H9 (cell line): ENCODE data around the gene MISP. TPM values are rescaled to one million over a fixed set of nuclear protein-coding genes. Genes with fewer than 3 reads are reported as not detected.
"Not testable (repeated sequence)": the region's sequence is repeated elsewhere in the genome, so short reads cannot be mapped to it uniquely, and the experiment has no call there.

Source experiments
- DNase-seq: peaks from one replicate; pipeline ENCODE4 v3.0.0-alpha.2; 2017
- H2AFZ ChIP-seq: one replicate; pipeline ENCODE4 v1.6.1; 2013; ENCODE audit warnings: mild to moderate bottlenecking, low read length, control low read depth, moderate library complexity
- H2AK5ac ChIP-seq: 2 replicates; pipeline ENCODE4 v1.6.1; 2013; ENCODE audit warnings: low read length, control low read depth, mixed read lengths; ENCODE audit not compliant: insufficient read length
- H2BK120ac ChIP-seq: one replicate; pipeline ENCODE4 v1.6.1; 2013; ENCODE audit warnings: low read depth, mild to moderate bottlenecking, low read length, control low read depth, inconsistent platforms; ENCODE audit not compliant: poor library complexity, severe bottlenecking
- H2BK12ac ChIP-seq: 2 replicates; pipeline ENCODE4 v1.6.1; 2013; ENCODE audit warnings: low read length, control low read depth, mixed read lengths, low read depth; ENCODE audit not compliant: insufficient read length
- H2BK15ac ChIP-seq: 2 replicates; pipeline ENCODE4 v1.6.1; 2013; ENCODE audit warnings: low read depth, low read length, control low read depth
- H2BK20ac ChIP-seq: one replicate; pipeline ENCODE4 v1.6.1; 2013; ENCODE audit warnings: low read depth, mild to moderate bottlenecking, low read length, control low read depth, inconsistent platforms; ENCODE audit not compliant: poor library complexity, severe bottlenecking
- H2BK5ac ChIP-seq: 2 replicates; pipeline ENCODE4 v1.6.1; 2013; ENCODE audit warnings: low read length, control low read depth, mixed read lengths; ENCODE audit not compliant: insufficient read length
- H3K14ac ChIP-seq: 2 replicates; pipeline ENCODE4 v1.6.1; 2013; ENCODE audit warnings: low read length, control low read depth; ENCODE audit not compliant: insufficient read depth
- H3K18ac ChIP-seq: 2 replicates; pipeline ENCODE4 v1.6.1; 2013; ENCODE audit warnings: low read depth, mild to moderate bottlenecking, mixed read lengths, low read length, control low read depth; ENCODE audit not compliant: insufficient read length
- H3K23ac ChIP-seq: 2 replicates; pipeline ENCODE4 v1.6.1; 2013; ENCODE audit warnings: low read length, control low read depth, mixed read lengths, low read depth; ENCODE audit not compliant: insufficient read length
- H3K23me2 ChIP-seq: 2 replicates; pipeline ENCODE4 v1.6.1; 2013; ENCODE audit warnings: low read depth, mild to moderate bottlenecking, mixed read lengths, low read length, control low read depth; ENCODE audit not compliant: insufficient read length, poor library complexity, severe bottlenecking
- H3K27ac ChIP-seq: 2 replicates; pipeline ENCODE4 v1.5.1; 2013; ENCODE audit warnings: low read length, control low read depth, mixed read lengths, low read depth; ENCODE audit not compliant: insufficient read length
- H3K27me3 ChIP-seq: 2 replicates; pipeline ENCODE4 v1.6.1; 2013; ENCODE audit warnings: low read length, control low read depth, inconsistent platforms; ENCODE audit not compliant: insufficient read depth
- H3K4ac ChIP-seq: 2 replicates; pipeline ENCODE4 v1.6.1; 2013; ENCODE audit warnings: low read depth, mild to moderate bottlenecking, control low read depth, inconsistent platforms, low read length, moderate library complexity
- H3K4me1 ChIP-seq: 2 replicates; pipeline ENCODE4 v1.6.1; 2013; ENCODE audit warnings: low read length, control low read depth, inconsistent platforms; ENCODE audit not compliant: insufficient read depth
- H3K4me2 ChIP-seq: 2 replicates; pipeline ENCODE4 v1.6.1; 2013; ENCODE audit warnings: low read length, control low read depth, mixed read lengths; ENCODE audit not compliant: insufficient read length, insufficient read depth
- H3K56ac ChIP-seq: 2 replicates; pipeline ENCODE4 v1.6.1; 2013; ENCODE audit warnings: low read depth, mild to moderate bottlenecking, mixed read lengths, low read length, control low read depth; ENCODE audit not compliant: insufficient read length
- H3K79me1 ChIP-seq: 2 replicates; pipeline ENCODE4 v1.6.1; 2013; ENCODE audit warnings: low read depth, mild to moderate bottlenecking, moderate library complexity, low read length, control low read depth, inconsistent platforms; ENCODE audit not compliant: insufficient read depth, poor library complexity, severe bottlenecking
- H3K79me2 ChIP-seq: 2 replicates; pipeline ENCODE4 v1.6.1; 2013; ENCODE audit warnings: low read length, control low read depth, inconsistent platforms; ENCODE audit not compliant: insufficient read depth
- H3K9ac ChIP-seq: 2 replicates; pipeline ENCODE4 v1.6.1; 2013; ENCODE audit warnings: low read length, control low read depth, mixed read lengths; ENCODE audit not compliant: insufficient read length; ENCODE audit errors: extremely low read depth
- H3K9me3 ChIP-seq: one replicate; pipeline ENCODE4 v1.6.1; 2013; ENCODE audit warnings: low read depth, low read length, inconsistent platforms; ENCODE audit not compliant: control insufficient read depth
- H3T11ph ChIP-seq: one replicate; pipeline ENCODE4 v1.6.1; 2013; ENCODE audit warnings: mild to moderate bottlenecking, low read length, control low read depth, inconsistent platforms
- H4K20me1 ChIP-seq: one replicate; pipeline ENCODE4 v1.6.1; 2013; ENCODE audit not compliant: control insufficient read depth, insufficient read length, insufficient read depth
- H4K5ac ChIP-seq: 2 replicates; pipeline ENCODE4 v1.6.1; 2013; ENCODE audit warnings: low read depth, mild to moderate bottlenecking, mixed read lengths, low read length, control low read depth; ENCODE audit not compliant: insufficient read length
- H4K8ac ChIP-seq: replicated peaks from 2 replicates; pipeline ENCODE4 v1.6.1; 2013; ENCODE audit warnings: low read length, control low read depth, mixed read lengths, low read depth; ENCODE audit not compliant: insufficient read length
- H4K91ac ChIP-seq: 2 replicates; pipeline ENCODE4 v1.6.1; 2013; ENCODE audit warnings: low read depth, mild to moderate bottlenecking, moderate library complexity, mixed read lengths, low read length, control low read depth; ENCODE audit not compliant: insufficient read length
- H3K27ac Mint-ChIP-seq, 3 experiments: 2 replicates in 2 of 3; 3 replicates in 1 of 3; pipeline ENCODE4 v1.8.0; 2020 to 2021; ENCODE audit warnings: mixed read lengths in 3 of 3, mild to moderate bottlenecking in 1 of 3, moderate library complexity in 1 of 3
- H3K27me3 Mint-ChIP-seq: 2 replicates; pipeline ENCODE4 v1.8.0; 2021; ENCODE audit warnings: low read depth, mild to moderate bottlenecking, moderate library complexity, mixed read lengths
- H3K36me3 Mint-ChIP-seq, 3 experiments: 2 replicates in 2 of 3; 3 replicates in 1 of 3; pipeline ENCODE4 v1.8.0; 2020 to 2021; ENCODE audit warnings: low read depth in 3 of 3, mixed read lengths in 3 of 3; ENCODE audit not compliant: insufficient read depth in 1 of 3
- H3K4me1 Mint-ChIP-seq, 2 experiments: 2 replicates each; pipeline ENCODE4 v1.8.0; 2020; ENCODE audit warnings: mixed read lengths in 2 of 2
- H3K4me3 Mint-ChIP-seq, 2 experiments: 2 replicates in 1 of 2; 3 replicates in 1 of 2; pipeline ENCODE4 v1.8.0; 2020 to 2021; ENCODE audit warnings: mild to moderate bottlenecking in 2 of 2, mixed read lengths in 2 of 2, moderate library complexity in 1 of 2
- H3K9me3 Mint-ChIP-seq, 2 experiments: 2 replicates in 1 of 2; 3 replicates in 1 of 2; pipeline ENCODE4 v1.8.0; 2020; ENCODE audit warnings: mild to moderate bottlenecking in 2 of 2, mixed read lengths in 2 of 2, moderate library complexity in 1 of 2
- WGBS: extraction: QIAGEN DNeasy Blood & Tissue Kit; methylation state at CpG from one replicate; pipeline ENCODE4 v1.1.7; 2013; ENCODE audit warnings: missing lambda C conversion rate, low lambda C conversion rate, mixed read lengths; ENCODE audit not compliant: insufficient read length; ENCODE audit errors: extremely low coverage; 5-methylcytosine and 5-hydroxymethylcytosine counted together
- total RNA-seq: library from RNA; stranded (reverse); gene quantifications from 2 replicates; pipeline ENCODE4 v1.2.1, GENCODE V29; 2021
- TF ChIP-seq, protein P1 (sequence below): fragments of 200-600 bp; sonication (generic); conservative IDR thresholded peaks from 3 replicates; pipeline ENCODE4 v1.8.0; 2021; ENCODE audit warnings: antibody characterized with exemption, mild to moderate bottlenecking

The MISP gene
- total RNA-seq, 1 experiment from 2014 or later, result 0.44 TPM

DNA sequence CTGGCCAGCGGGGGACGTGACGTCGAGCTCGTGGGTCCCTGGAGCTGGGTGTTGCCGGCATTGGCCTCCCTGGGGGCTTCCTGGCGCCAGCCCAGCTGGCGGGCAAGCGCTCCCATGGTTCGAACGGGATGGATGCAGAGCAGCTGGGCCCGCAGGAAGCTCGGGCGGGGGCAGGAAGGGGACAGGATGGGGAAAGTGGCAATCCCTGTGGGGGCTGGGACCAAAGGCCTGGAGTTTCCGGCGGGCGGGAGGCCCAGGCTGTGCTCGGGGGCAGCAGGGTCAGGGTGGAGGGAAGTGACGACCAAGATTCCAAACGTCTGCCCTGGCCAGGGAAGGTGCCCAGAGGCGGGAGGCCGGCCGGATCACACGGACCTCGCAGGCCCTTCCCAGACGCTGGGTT lies 22.9 kb upstream of the MISP start:
- H3K27ac Mint-ChIP-seq, result no peak overlapping the region
- no peak for DNase-seq

GRCh38 chr19:729564-729963 lies 21.3 kb upstream of the MISP start:
- not testable (repeated sequence) for H2BK20ac ChIP-seq, H3K23ac ChIP-seq, H3K79me2 ChIP-seq, H2BK15ac ChIP-seq, H3K4me2 ChIP-seq, H3K4ac ChIP-seq, H3K27ac ChIP-seq, H4K5ac ChIP-seq, H3K23me2 ChIP-seq, H3K56ac ChIP-seq, H3K4me3 Mint-ChIP-seq, H3K14ac ChIP-seq, H3K4me1 ChIP-seq, H2BK120ac ChIP-seq, H3K9ac ChIP-seq, H2AK5ac ChIP-seq, H3K9me3 ChIP-seq, H3K79me1 ChIP-seq, H3K4me1 Mint-ChIP-seq, H3K18ac ChIP-seq, H2BK12ac ChIP-seq, H4K20me1 ChIP-seq, H3K27me3 Mint-ChIP-seq, H4K8ac ChIP-seq, H3K27me3 ChIP-seq, H3K27ac Mint-ChIP-seq, H3T11ph ChIP-seq, H3K36me3 Mint-ChIP-seq, DNase-seq, H4K91ac ChIP-seq, H2BK5ac ChIP-seq, H2AFZ ChIP-seq, H3K9me3 Mint-ChIP-seq
- WGBS, result no CpG with 5 or more reads among the region's 15 CpGs

More for the DNA sequence above, 22.9 kb upstream of the MISP start:
- Mint-ChIP-seq H3K4me3 (no peak overlapping the region), H3K9me3 (no peaks in the 10 kb centered on the region), H3K27me3 (no peaks in the 10 kb centered on the region), H3K36me3 (peaks cover 2 to 9% (median 5%) of the 10 kb centered on the region in 3 experiments; a peak in 6 of 7 replicates), H3K4me1 (no peaks in the 10 kb centered on the region)
- Histone ChIP-seq H3K79me2 (no peaks in the 10 kb centered on the region), H2AK5ac (no peak overlapping the region), H3T11ph (no peak overlapping the region), H3K23me2 (no peaks in the 10 kb centered on the region), H3K23ac (no peak overlapping the region), H3K4me2 (no peak overlapping the region), H3K18ac (no peak overlapping the region), H4K20me1 (no peaks in the 10 kb centered on the region), H3K14ac (no peak overlapping the region), H4K8ac (no peak overlapping the region), H2BK120ac (no peak overlapping the region), H2BK5ac (no peak overlapping the region), H4K5ac (no peak overlapping the region), H3K27ac (no peak overlapping the region), H3K4me1 (no peaks in the 10 kb centered on the region), H2BK20ac (no peak overlapping the region), H3K9me3 (no peaks in the 10 kb centered on the region), H2BK15ac (no peak overlapping the region), H3K4ac (no peak overlapping the region), H2AFZ (no peak overlapping the region), H3K56ac (no peak overlapping the region), H3K79me1 (no peaks in the 10 kb centered on the region), H3K27me3 (no peaks in the 10 kb centered on the region), H2BK12ac (no peak overlapping the region), H3K9ac (no peak overlapping the region), H4K91ac (no peak overlapping the region)
- TF ChIP-seq, protein P1, sequence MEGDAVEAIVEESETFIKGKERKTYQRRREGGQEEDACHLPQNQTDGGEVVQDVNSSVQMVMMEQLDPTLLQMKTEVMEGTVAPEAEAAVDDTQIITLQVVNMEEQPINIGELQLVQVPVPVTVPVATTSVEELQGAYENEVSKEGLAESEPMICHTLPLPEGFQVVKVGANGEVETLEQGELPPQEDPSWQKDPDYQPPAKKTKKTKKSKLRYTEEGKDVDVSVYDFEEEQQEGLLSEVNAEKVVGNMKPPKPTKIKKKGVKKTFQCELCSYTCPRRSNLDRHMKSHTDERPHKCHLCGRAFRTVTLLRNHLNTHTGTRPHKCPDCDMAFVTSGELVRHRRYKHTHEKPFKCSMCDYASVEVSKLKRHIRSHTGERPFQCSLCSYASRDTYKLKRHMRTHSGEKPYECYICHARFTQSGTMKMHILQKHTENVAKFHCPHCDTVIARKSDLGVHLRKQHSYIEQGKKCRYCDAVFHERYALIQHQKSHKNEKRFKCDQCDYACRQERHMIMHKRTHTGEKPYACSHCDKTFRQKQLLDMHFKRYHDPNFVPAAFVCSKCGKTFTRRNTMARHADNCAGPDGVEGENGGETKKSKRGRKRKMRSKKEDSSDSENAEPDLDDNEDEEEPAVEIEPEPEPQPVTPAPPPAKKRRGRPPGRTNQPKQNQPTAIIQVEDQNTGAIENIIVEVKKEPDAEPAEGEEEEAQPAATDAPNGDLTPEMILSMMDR, result no peak
- no CpG with 5 or more reads among the region's 26 CpGs for whole genome bisulfite sequencing
